ENCODE measurements around the gene TMCO4.

- TF ChIP-seq CTCF (IDR thresholded peaks at IDR 0.05) (no peak), POLR2AphosphoS5 (IDR thresholded peaks at IDR 0.05) (no peak)
Measured at GRCh38 chr1:19775831-19776230, 23.9 kb downstream of the TMCO4 start.

Data from transverse colon (tissue), 4 donors.